Measurements from ENCODE around the gene EIF1.

- TF ChIP-seq EZH2 (IDR thresholded peaks at IDR 0.05; ENCODE audit: low read depth) (no peak), CTCF (conservative IDR thresholded peaks at IDR 0.05) (no peak)
Observed at GRCh38 chr17:41728056-41728455, 39.4 kb downstream of the EIF1 start.
